NCI-H2227 treated with DMSO at 0.1 percent for 48 hours (cell line): ENCODE results near the gene OR13J1.
"Not testable (repeated sequence)": the region's sequence is repeated elsewhere in the genome, so short reads cannot be mapped to it uniquely, and the experiment has no call there.

Experiments
- DNase-seq: peaks from one replicate; lab custom pipeline; 2025; lab: John Stamatoyannopoulos, UW

The OR13J1 gene, protein sequence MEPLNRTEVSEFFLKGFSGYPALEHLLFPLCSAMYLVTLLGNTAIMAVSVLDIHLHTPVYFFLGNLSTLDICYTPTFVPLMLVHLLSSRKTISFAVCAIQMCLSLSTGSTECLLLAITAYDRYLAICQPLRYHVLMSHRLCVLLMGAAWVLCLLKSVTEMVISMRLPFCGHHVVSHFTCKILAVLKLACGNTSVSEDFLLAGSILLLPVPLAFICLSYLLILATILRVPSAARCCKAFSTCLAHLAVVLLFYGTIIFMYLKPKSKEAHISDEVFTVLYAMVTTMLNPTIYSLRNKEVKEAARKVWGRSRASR

DNA sequence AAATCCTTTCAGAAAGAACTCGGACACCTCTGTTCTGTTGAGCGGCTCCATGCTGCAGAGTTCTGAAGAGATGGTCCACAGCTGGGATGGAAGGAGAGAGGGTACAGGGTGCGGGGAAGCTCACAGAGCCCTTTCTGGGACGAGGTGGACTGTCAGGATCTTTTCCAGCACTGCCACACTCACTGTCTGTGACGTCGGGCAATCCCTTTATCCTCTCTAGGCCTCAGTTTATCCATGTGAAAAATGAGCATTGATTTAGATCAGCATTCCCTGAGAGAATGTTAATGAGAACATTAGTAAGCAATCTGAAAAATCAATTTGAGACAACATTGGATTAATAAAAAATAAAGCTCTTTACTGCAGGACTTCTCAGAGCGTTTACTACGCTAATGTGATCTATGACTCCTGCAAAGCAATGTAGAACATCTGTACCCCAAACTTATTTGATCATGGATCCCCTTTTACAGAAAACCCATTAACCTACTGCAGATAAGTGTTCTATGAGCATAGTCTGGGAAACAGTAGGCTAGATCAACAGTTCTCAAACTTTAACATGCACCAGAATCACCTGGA lies at the start of gene OR13J1:
Gene OR13J1, minus strand, starts transcription at position 51 of the 573 bp plus-strand sequence. Its CDS starts 0 bp downstream, at position 51.
- no peak for DNase-seq

DNA sequence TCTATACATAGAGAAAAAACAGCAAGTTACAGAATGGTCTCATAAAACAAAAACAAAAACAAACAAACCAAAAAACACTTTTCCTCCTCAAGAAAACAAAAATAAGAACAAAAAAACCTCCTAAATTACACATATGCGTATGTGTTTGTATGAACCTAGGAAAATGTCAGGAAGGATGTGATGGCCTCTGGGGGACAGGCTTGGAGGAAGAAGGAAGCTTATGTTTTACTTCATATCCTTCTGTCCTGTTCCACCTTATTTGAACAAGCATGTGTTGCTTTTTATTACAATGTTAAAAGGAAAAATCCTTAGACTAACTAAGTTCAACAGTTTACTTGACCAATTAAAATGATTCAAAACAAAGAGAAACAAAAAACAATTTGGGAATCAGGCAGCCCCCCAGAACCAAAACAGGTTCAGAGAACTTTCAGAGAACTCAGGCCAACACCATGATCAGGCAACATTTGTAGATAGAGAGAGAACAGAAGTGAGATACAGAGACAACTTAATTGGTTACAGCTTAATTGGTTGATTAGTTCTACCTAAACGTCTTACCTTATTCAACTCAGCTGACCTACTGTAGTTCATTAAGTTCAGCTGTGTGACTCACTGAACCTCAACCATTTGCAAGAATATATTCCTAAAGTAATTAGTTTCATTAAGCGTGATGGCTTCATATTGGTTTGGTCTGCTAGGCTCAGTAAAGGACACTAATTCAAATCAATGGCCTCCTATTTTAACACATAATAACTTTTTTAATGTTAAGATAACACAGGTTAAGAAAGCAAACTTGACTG lies 49.2 kb upstream of the OR13J1 start:
- DNase-seq, result no peak

DNA sequence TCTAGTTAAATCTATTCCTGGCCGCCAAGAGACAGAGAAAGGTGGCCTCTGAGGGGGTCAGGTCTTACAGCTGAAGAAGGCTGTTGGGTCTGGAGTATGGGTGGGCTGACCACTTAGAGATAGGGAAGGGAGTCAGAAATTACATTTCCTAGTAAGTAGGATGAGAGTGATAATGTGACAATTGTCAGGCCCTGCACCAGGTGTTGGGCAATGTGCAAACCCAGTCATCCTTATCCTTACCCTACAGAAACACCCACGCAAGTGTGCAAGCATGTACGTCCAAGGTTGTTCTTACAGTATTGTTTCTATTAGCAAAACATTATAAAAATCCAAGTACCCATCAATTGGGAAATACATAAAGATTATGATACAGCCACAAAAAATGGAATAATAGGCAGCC lies 48.6 kb upstream of the OR13J1 start:
- DNase-seq, result no peak

DNA sequence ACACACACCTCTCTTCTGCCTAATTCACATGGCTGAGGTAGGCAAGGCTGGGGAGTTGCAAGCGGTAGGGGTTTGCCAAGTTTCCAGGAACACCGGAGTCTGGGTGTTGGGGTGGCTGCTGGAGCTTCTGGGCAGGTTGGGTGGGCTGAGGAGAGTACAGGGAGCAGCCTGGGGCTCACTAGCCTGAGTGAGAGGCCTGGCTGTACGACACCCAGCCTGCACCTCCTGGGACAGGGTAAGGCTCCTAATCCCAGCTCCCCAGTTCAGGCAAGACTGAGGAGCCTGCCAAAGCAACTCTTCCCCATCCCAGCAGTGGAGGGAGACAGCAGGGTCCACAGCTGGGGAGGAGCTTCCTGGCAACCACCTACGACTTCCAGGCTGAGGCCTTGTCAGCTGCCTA lies 47.1 kb upstream of the OR13J1 start:
- no peak for DNase-seq

DNA sequence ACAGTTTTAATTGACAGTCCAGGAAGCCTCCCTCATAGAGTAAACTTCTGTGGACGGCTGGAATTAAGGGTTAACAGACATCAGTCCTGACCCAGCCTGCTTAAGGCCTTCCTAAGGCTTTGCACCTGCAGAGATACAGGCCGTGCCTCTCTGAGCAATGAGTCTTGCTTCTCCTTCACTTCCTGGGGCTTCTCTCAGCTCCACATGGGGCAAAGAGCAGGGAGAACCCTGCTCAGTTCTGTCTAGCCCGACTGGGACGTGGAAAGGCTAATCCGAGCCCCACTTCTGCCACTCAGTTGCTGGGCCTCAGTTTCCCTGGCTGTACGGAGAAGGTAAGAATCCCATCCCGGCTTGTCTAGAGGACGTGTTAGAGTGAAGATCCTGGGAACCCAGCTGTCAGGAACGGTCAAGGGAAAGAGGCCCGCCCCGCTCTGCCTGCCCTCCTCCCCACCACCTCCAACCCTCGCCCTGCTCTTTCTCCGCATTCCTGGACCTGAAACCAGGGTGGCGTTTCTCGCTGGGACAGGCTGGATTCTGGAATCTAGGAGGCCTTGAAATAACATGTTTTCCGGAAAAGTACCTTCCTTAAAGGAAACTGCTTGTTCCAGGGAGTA lies 45.6 kb upstream of the OR13J1 start:
- no peak for DNase-seq

DNA sequence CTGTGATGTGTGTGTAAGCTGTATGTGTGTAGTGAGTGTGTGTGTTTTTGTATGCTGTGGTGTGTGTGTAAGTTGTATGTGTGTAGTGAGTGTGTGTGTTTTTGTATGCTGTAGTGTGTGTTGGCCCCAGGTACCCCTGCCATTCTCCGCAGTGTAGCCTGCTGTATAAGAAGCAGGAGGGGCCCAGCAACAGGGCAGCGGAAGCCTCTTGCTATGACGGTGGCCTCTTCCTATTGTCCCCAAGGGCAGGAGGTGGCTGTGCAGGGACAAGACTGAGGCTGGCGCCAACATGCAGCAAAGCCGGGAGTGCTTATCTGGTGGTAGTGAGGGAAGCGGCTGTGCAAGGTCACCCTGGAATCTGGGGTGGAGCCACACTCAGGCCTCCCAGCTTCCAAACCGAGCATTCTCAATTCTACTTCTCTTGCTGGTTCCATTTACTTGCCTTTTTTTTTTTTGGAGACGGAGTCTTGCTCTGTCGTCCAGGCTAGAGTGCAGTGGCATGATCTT lies 44.2 kb upstream of the OR13J1 start:
- DNase-seq, result no peak

DNA sequence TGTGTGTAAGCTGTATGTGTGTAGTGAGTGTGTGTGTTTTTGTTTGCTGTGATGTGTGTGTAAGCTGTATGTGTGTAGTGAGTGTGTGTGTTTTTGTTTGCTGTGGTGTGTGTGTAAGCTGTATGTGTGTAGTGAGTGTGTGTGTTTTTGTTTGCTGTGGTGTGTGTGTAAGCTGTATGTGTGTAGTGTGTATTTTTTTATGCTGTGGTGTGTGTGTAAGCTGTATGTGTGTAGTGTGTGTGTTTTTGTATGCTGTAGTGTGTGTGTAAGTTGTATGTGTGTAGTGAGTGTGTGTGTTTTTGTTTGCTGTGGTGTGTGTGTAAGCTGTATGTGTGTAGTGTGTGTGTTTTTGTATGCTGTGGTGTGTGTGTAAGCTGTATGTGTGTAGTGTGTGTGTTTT lies 43.2 kb upstream of the OR13J1 start:
- DNase-seq, result not testable (repeated sequence)

DNA sequence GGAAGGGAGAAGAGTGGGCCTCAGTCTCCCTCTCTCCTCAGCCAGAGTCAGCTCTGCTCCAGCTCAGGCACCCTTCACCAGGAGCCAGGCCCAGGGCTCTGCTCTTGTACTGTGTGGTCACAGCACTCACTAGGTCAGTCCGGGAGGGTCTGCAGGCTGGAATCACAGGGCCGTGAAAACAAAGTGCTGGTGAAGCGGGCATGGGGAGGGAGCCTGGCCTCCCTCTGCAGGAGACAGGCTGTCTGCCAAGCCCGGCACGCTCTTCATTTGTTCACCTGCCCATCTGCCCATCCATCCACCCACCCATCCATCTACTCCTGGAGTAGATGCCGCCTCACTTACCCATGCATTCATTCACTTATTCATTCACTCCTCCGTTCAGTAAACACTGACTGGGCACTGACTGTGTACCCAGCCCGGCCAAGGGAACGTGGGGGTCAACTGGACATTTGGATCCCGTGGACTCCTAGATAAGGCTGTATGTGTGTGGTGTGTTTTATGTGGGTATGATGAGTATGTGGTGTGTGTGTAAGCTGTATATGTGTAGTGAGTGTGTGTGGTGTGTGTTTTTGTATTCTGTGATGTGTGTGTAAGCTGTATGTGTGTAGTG lies 42.7 kb upstream of the OR13J1 start:
- DNase-seq, result no peak

DNA sequence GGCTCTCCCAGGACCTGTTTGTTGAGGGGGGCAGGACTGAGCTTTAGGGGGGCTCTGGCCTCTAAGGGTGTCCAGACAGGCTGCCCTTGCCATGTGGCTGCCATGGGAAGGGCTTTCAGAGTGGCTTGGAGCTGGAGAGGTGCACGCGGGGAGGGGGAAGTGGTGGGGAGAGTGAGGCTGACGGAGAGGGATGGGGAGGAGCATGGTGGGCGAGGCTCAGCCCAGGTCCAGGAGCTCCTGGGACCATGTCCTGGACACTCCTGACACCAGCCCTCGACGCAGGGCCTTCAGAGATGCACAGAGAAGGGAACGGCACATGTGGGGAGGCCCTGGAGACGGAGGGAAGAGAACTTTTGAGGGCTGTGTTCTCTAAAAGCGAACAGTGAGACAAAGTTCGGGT lies 41.5 kb upstream of the OR13J1 start:
- no peak for DNase-seq

DNA sequence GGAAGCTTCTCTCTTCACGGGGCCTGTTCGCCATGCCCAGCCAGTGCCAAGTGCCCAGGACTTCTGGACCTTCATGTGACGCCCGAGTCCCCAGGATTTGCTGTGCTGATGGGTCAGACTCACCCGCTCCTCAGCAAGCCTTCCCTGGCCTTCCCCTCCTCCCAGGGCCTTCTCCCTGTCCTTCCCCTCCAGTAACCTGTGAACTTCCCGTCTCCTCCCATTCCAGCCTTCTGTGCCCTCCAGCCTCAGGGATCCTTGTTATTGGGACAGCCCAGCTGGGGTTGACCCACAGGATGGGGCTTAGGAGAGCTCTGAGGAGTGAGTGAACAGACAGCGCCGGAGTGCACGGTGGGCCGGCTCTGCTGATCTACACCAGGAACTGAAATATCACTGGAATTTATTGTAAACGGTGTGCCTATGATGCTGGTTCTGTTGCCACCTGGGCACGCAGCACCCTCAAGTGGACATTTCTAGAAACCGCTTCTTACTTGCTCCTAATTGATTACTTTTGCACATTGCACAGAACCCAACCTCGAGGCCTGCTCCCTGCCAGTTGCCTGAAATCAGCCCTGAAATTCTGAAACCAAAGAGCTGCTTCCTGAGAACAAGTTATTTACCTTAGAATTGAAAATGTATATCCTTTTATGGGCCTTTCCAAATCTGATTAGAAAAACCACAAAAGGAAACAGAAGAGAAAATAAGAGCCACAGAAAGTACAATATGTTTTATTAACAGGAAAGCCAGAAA lies 40.6 kb upstream of the OR13J1 start:
- no peak for DNase-seq

DNA sequence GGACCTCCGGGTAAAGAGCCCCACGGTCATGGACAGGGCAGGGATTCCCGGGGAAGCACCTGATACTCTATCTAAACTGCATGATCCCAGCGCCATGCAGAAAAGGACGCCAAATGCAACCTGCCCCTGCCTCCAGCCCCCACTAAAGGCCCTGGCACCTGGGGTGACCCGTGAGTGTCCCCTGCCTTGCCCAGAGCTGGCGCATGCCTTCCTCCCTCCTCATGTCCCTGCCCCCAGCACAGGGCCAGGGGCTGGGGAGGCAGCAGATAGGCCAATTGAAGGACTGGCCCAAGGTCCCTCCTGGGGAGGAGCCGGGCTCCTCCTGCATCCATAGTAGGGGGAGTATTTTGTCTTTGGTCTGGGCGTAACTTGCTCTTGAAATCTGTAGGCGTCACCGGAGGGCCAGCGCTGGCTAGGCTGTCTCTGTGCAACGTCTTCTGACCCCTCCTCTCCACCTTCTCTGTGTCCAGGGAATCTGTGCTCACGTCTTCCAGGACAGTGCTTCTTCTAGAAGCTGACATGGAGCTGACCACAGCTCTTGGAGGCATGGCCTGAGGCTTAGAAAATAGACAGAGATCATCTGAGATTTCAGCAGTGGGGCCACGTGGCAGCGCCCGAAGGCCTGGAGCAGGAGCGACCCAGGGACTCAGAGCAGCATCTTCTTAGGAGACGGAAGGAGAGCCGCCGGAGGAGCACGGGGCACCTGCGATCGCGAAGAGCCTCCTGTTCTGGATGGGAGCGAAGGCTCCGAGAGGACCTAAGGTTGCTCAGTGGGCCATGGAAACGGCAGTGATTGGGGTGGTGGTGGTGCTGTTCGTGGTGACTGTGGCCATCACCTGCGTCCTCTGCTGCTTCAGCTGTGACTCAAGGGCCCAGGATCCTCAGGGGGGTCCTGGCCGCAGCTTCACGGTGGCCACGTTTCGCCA lies 39.7 kb upstream of the OR13J1 start:
- no peak for DNase-seq

DNA sequence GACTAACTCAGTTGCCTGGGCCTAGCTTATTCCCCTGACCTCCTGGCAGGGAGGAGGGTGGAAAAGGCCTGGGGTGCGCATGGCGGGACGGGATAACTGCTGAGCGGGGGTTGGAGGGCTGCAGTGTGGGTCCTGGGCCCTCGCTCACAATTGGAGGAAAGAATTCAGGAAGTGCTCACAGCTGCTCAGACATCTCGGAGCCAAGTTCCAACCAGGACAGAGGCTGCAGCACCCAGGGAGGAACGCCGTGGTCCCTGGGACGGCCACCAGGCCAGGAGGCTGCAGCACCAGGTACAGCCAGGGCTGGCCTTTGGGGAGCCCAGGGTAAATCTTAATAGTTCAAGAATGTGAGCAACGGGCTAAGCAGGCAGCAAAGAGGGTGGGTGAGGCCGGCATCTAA lies 39.1 kb upstream of the OR13J1 start, which contains the start of gene SPAAR:
Gene SPAAR, plus strand, starts transcription at position 217 of the 400 bp plus-strand sequence. CDS start 974 bp downstream, outside the sequence.
- no peak for DNase-seq

DNA sequence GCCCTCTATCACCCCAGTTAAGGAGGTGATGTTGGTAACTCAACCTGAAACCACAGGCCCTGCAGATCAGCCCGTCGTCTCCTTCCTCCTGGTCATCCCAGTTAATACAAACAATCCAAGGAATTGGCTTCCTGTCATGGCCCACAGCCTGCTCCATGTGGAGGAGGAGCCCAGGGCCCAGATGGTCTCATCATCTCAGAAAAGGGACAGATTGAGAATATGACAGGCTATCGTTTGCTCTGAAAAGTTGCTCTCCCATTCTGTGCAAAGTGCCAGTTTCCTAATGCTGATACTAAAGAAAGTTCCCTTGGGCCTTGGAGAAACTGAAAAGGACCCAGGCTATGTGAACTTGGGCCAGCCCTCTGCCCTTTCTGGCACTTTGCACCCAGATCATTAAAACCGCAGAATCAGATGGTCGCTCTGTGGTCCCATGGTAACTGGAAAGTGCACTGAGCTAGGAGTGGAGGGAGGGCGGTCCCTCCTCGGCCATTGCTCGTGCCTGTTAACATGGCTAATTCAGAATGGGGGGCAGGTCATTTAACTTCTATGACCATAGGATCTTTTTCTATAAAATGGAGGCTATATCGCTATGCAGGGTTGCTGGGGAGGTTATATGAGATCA lies 38.4 kb upstream of the OR13J1 start:
- no peak for DNase-seq

DNA sequence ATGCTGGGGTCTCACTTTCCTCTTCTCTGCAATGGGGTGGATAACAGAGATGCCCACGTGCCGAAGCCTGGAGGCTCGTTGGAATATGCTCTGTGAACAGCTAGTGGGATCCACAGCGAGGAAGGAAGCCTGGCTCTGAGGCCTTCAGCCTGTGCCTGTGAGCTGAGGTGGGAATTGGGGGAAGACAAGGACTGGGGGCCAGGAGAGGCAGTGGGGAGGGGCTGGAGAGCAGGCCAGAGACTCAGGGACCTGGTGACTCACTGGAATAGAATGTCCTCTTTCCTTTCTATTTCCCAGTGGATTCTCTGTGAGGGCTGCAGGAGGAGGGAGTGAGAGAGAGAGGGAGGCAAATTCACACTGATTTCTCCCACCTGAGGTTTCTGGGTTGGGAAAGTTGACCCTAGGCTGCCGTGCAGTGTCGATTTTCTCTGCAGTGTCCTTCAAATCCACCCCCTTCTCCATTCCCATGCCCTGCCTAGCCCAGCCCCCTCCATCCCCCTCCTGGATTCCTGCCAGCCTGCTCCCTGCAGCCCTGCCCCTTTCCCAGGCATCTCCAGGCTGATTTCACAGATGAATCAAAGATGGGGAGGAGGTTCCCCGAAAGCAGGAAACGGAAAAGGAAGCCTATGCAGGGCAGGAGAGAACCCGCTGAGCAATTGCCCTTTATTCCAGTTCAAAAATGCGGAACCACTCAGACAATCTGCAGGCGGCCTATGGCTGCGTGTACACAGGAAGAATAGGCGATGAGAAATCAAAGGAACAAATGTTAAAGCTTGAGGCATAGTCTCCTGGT lies 37.7 kb upstream of the OR13J1 start:
- DNase-seq, result peak; percentile 77

DNA sequence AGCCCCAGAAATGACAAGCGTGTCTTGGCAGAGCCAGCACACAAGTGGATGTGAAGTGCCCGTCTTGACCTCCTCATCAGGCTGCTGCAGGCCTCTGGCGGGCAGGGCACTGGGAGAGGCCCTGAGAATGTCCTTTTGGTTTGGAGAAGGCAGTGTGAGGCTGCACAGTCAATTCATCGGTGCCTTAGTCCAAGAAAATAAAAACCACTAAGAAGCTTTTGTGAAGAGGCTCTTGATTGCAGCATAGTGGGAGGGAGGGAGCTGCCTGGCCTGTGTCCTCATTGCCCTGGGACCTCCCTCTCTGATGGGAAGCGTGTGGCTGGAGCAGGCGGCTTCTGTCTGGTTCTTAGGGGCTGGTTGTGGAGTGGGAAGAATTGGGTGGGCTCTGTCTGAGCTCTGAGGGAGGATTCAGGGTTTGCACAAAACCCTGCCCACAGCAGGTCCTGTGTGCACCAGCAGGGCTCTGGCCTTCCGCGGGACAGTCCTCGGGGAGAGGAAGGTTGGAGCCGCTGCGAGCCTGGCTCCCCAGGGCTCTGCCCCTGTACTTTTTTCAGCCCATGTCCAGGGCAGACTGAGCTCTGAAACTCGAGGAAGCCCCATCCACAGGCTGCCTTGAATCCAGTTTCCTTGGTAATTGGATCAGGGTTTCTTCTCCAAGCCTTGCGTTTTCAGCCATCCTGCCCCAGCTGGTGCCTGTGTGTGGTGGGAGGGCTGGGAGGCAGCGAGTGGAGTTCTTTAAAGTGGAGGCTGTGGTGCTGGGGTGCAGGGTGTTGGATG lies 36.9 kb upstream of the OR13J1 start:
- peak; percentile 19 for DNase-seq

DNA sequence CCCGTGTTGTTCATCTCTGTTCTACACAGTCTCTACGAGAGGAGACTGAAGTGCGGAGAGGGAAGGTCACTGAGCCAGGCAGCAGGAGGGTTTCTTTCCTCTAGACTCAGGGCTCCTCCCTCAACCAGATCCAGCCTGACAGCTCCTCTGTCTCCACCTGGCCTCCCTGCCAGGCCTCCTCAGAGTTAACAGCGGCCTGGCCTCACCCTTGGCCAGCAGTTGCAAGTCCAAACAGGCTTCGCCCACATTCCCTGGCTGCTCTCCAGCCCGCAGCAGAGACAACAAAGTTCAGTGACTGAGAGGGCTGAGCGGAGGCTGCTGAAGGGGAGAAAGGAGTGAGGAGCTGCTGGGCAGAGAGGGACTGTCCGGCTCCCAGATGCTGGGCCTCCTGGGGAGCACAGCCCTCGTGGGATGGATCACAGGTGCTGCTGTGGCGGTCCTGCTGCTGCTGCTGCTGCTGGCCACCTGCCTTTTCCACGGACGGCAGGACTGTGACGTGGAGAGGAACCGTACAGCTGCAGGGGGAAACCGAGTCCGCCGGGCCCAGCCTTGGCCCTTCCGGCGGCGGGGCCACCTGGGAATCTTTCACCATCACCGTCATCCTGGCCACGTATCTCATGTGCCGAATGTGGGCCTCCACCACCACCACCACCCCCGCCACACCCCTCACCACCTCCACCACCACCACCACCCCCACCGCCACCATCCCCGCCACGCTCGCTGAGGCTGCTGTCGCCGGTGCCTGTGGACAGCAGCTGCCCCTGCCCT lies 35.9 kb upstream of the OR13J1 start, which contains the start of gene HRCT1:
Gene HRCT1, plus strand, starts transcription at position 291 of the 768 bp plus-strand sequence. Its CDS starts 86 bp downstream, at position 377.
- DNase-seq, result no peak
